Measurements from ENCODE around the gene WDR37.

WDR37 gene

GRCh38 chr10:1074748-1075308, 18.6 kb downstream of the WDR37 start:
- no peak for DNase-seq

- no peak for DNase-seq
Observed at GRCh38 chr10:1078668-1079067, 22.5 kb downstream of the WDR37 start.

- DNase-seq = no peak
Observed at GRCh38 chr10:1083581-1083980, 27.4 kb downstream of the WDR37 start.

GRCh38 chr10:1084011-1084950, 28.1 kb downstream of the WDR37 start:
- DNase-seq = no peak

GRCh38 chr10:1085258-1085657, 29.1 kb downstream of the WDR37 start:
- DNase-seq = no peak

GRCh38 chr10:1086787-1087186, 30.6 kb downstream of the WDR37 start:
- DNase-seq = no peak

- DNase-seq = no peak
Observed at GRCh38 chr10:1089017-1089689, 33.0 kb downstream of the WDR37 start.

GRCh38 chr10:1090696-1091095, 34.5 kb downstream of the WDR37 start:
- DNase-seq = no peak

- no peak for DNase-seq
Observed at GRCh38 chr10:1093696-1094095, 37.5 kb downstream of the WDR37 start.

GRCh38 chr10:1094112-1095057, 38.2 kb downstream of the WDR37 start:
- DNase-seq = no peak

- DNase-seq = no peak
Observed at GRCh38 chr10:1095498-1095897, 39.3 kb downstream of the WDR37 start.

- no peak for DNase-seq
Observed at GRCh38 chr10:1096287-1096889, 40.2 kb downstream of the WDR37 start.

GRCh38 chr10:1097436-1097835, 41.3 kb downstream of the WDR37 start:
- DNase-seq = no peak

- DNase-seq = no peak
Observed at GRCh38 chr10:1100143-1100542, 44.0 kb downstream of the WDR37 start.

GRCh38 chr10:1100691-1101368, 44.6 kb downstream of the WDR37 start:
- no peak for DNase-seq

- no peak for DNase-seq
Observed at GRCh38 chr10:1101946-1102345, 45.8 kb downstream of the WDR37 start.

- no peak for DNase-seq
Observed at GRCh38 chr10:1102416-1102815, 46.2 kb downstream of the WDR37 start.

GRCh38 chr10:1102831-1103230, 46.6 kb downstream of the WDR37 start:
- no peak for DNase-seq

GRCh38 chr10:1103551-1103950, 47.4 kb downstream of the WDR37 start:
- DNase-seq = no peak

- no peak for DNase-seq
Observed at GRCh38 chr10:1104971-1105370, 48.8 kb downstream of the WDR37 start.

GRCh38 chr10:1107004-1107403, 50.8 kb downstream of the WDR37 start:
- no peak for DNase-seq

- no peak for DNase-seq
Observed at GRCh38 chr10:1107679-1108078, 51.5 kb downstream of the WDR37 start.

Measured in CD4-positive, alpha-beta T cell treated with Interferon gamma for 1 hour (primary cell).